Epidermal melanocyte (primary cell): ENCODE results near the gene RIBC2.
"Not testable (repeated sequence)": the region's sequence is repeated elsewhere in the genome, so short reads cannot be mapped to it uniquely, and the experiment has no call there.

Experiments used
- DNase-seq: peaks from one replicate; pipeline ENCODE4 v3.0.0; 2011; ENCODE audit warnings: low spot score; ENCODE audit not compliant: insufficient read length

Gene RIBC2

GRCh38 chr22:45413368-45414211 lies at the start of gene RIBC2, which contains the start of gene SMC1B:
Gene RIBC2 (plus strand): TSS chr22:45413693. CDS start chr22:45413887, 194 bp downstream.
Gene SMC1B (minus strand): TSS chr22:45413599. CDS start chr22:45413567, 32 bp downstream.
- DNase-seq: peak; percentile 82

GRCh38 chr22:45366713-45367112 lies 46.8 kb upstream of the RIBC2 start:
- no peak for DNase-seq

GRCh38 chr22:45373592-45373991 lies 39.9 kb upstream of the RIBC2 start:
- DNase-seq: not testable (repeated sequence)

- DNase-seq: no peak
These were observed 37.5 kb upstream of the RIBC2 start for GRCh38 chr22:45376009-45376408.

- DNase-seq: no peak
These were observed 36.8 kb upstream of the RIBC2 start for GRCh38 chr22:45376703-45377102.

GRCh38 chr22:45381348-45381747 lies 32.1 kb upstream of the RIBC2 start:
- DNase-seq: no peak

GRCh38 chr22:45389546-45389945 lies 23.9 kb upstream of the RIBC2 start:
- DNase-seq: no peak

GRCh38 chr22:45397806-45398205 lies 15.7 kb upstream of the RIBC2 start:
- DNase-seq: no peak

GRCh38 chr22:45398214-45398613 lies 15.3 kb upstream of the RIBC2 start:
- no peak for DNase-seq

GRCh38 chr22:45399712-45400445 lies 13.6 kb upstream of the RIBC2 start:
- DNase-seq: no peak

- no peak for DNase-seq
These were observed 11.0 kb upstream of the RIBC2 start for GRCh38 chr22:45402466-45402985.

- no peak for DNase-seq
These were observed 5.7 kb upstream of the RIBC2 start for GRCh38 chr22:45407793-45408192.

- DNase-seq: no peak
These were observed 503 bp upstream of the RIBC2 start for GRCh38 chr22:45413013-45413367.

GRCh38 chr22:45418056-45418769 lies 4.7 kb downstream of the RIBC2 start:
- DNase-seq: no peak

- no peak for DNase-seq
These were observed 5.3 kb downstream of the RIBC2 start for GRCh38 chr22:45418770-45419138.

- DNase-seq: no peak
These were observed 6.5 kb downstream of the RIBC2 start for GRCh38 chr22:45420011-45420410.

- no peak for DNase-seq
These were observed 7.0 kb downstream of the RIBC2 start for GRCh38 chr22:45420539-45420938.

GRCh38 chr22:45421349-45422055 lies 8.0 kb downstream of the RIBC2 start:
- DNase-seq: no peak

- DNase-seq: no peak
These were observed 8.9 kb downstream of the RIBC2 start for GRCh38 chr22:45422237-45422983.

- no peak for DNase-seq
These were observed 10.0 kb downstream of the RIBC2 start for GRCh38 chr22:45423524-45423923.
